HL-60/S4 treated with phorbol 12-myristate 13-acetate at 8.2 ng/mL for 4 days and 3 days (cell line): ENCODE measurements around the gene ESD.

Source experiments
- in situ Hi-C: fragments of 300-500 bp; cut with MboI; formaldehyde crosslinking; loops from 2 replicates; pipeline ENCODE4 v1.15.0; 2022; ENCODE audit warnings: low sequenced_read_pairs

The ESD gene

GRCh38 chr13:46748300-46748699 is 48.7 kb downstream of the ESD start:
- in situ Hi-C loops, result no loop called here

- in situ Hi-C loops, result no loop called here
Measured at GRCh38 chr13:46747031-46747820, 49.7 kb downstream of the ESD start.

GRCh38 chr13:46745706-46746105 is 51.3 kb downstream of the ESD start:
- in situ Hi-C loops, result no loop called here

- in situ Hi-C loops, result no loop called here
Measured at GRCh38 chr13:46745062-46745461, 51.9 kb downstream of the ESD start.

DNA sequence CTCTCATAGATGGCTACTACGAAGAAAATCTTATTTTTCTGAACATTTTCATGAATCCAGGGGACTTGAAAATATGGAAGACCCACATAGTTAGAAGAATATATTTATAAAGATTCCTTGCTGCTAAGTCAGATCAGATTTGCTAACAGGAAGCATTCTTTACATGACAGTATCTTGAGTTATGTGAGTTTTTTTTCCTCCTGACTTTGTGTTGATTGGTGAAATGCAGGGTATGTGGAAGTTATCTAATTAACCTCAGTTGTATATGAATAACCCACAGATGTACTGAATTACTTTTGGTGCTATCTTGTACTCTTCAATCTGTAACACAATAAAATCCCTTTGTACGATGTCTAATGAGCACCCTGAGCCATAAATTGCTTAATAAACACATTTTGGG is 53.8 kb downstream of the ESD start:
- in situ Hi-C loops, result no loop called here

GRCh38 chr13:46739447-46740098 is 57.4 kb downstream of the ESD start:
- in situ Hi-C loops, result no loop called here

DNA sequence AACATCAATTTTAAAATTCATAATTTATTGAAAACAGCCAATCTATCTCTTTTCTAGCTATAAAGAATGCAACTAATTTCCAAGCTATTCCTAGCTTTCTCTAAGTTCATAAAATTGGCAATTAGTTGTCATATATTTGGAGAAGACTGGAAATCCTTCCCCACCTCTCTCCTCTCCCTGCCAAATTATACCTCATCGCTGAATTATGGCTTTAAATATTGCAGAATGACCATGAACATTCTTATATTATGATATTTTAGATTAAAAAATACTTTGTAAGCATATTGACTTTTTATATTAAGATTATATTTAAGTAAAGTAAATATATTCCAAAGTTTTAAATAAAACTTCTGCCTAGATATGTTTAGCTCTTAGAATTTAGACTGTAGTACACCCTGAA is 58.2 kb downstream of the ESD start:
- in situ Hi-C loops, result no loop called here

GRCh38 chr13:46738055-46738454 is 58.9 kb downstream of the ESD start:
- in situ Hi-C loops, result no loop called here

DNA sequence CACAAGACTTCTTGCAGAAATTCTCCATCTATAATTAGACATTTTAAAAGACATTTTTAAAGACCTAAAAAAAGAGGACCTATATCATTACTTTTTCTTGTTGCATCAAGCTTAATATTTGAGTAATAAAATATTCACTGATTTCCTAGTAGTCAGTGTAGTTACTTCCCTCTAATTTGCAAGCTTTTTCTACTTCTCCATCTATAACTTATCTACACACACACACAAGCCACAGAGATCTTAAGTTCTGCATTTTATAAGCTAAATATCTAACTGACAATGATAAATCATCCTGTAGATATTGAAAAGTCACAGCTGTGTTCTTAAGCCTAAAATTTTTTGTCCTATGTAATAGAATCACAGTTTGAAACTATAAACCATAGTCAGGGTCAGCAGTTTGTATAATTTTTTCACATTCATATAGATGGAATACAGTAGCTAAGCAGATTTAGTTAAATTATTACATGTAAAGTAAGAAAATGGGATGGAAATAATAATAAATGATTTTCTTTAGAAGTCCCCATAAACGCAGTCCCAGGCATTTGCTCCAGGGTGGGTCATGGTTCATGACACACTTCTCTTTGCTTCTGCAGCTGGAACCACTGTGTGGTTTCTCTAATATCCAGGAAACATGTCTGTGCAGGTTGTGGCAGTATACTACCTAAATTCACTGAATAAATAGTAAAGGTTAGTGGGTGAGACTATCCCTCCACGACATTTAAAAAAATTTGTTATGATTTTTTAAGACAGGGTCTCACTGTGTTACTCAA is 60.2 kb downstream of the ESD start:
- in situ Hi-C loops, result no loop called here

DNA sequence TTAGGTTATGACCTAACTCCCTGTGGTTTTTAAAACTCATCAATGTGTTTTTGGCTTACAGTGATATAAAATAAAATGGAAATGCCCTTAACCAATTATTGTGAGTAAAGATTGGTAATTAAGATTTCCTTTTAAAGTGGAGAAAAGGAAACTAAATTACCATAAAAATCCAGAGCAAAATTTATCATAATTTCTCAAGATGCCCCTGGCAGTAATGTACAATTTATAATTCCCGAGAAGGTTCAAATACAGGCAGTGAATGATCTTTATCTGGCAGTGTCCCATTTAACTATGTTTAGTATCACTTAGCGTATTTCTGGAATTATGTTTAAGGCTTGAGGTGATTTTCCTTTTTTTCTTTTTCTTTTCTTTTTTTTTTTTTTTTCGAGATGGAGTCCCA is 61.5 kb downstream of the ESD start:
- in situ Hi-C loops, result no loop called here

DNA sequence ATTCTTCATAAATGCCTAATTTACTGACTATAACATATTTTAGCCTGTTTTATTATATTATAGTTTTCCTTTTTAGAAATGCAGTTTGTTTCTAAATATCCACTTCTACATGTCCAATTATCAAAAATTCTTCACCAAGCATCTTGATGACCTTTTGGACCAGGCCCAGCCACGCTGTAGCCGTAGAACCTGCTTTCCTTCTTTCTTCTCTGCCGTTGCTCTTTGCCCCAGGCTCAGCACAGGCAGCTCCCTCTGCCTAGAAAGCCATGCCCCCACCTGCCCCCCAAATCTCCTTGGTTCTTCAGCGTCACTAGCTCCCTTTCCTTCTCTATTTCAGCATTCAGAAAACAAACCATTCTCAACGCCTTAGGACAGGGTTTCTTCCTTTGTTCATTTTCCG is 65.4 kb downstream of the ESD start:
- in situ Hi-C loops, result no loop called here

DNA sequence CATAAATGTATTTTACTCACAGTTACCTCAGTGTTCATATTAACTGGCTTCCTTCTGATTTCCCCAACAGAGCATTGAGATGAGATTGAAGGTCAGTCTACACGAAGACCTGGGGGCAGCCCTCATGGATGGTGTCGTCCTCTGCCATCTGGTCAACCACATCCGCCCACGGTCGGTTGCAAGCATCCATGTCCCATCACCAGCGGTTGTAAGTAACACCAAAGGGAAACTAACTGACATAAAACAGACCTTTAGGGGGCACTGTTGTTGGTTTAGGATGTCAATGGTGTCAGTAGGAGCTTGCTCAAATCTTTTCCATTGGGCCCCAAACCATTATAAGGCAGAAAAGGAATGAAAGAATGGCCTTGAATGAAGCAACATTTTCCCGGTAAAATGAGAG is 68.2 kb downstream of the ESD start:
- in situ Hi-C loops, result no loop called here

DNA sequence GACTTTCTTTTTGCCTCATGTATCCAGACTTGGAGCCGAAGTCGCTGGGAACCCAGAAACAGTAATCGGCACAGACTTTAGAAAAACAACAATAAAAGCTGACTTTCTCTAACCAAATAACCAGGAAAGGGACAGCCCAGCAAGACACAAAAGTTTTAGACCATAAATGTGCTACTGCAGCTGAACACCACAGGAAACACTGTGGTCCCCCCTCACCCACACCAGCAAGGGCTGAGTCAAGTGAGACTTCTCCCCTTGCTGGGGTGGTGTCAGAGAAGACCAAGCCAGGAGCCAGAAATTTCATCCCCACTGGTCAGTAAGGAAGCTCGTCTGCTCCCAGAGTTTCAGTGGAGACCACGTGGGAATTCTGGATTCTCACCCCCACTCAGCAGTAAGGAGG is 70.6 kb downstream of the ESD start:
- in situ Hi-C loops, result no loop called here
